MCF 10A (cell line): ENCODE measurements around the gene PIANP. TPM values are rescaled to one million over a fixed set of nuclear protein-coding genes. Genes with fewer than 3 reads are reported as not detected.

Experiments used
- BruUV-seq: library from RNA; stranded (reverse); fragments of 400-500 nt; replicated peaks from 2 replicates; lab custom pipeline; 2021; lab: Mats Ljungman, UMichigan
- CTCF ChIA-PET: fragments of 300-600 bp; sonication (Branson Sonifier 250); formaldehyde crosslinking; extraction: SDS; loops from one replicate; lab custom pipeline; 2021; ENCODE audit warnings: antibody characterized with exemption, inconsistent platforms; lab: Yijun Ruan, JAX
- POLR2A ChIA-PET: fragments of 300-600, 350-650 bp; sonication (Branson Sonifier 250); formaldehyde crosslinking; extraction: SDS; loops from one replicate; lab custom pipeline; 2020; ENCODE audit warnings: antibody characterized with exemption, inconsistent platforms; lab: Yijun Ruan, JAX
- DNase-seq: peaks from one replicate; pipeline ENCODE4 v3.0.0-alpha.2; 2018; ENCODE audit not compliant: unreplicated experiment
- H3K27ac Mint-ChIP-seq: one replicate; pipeline ENCODE4 v1.8.0; 2022; ENCODE audit warnings: mild to moderate bottlenecking, low read depth, mixed read lengths; ENCODE audit not compliant: unreplicated experiment
- H3K27me3 Mint-ChIP-seq: one replicate; pipeline ENCODE4 v1.8.0; 2022; ENCODE audit warnings: mixed read lengths; ENCODE audit not compliant: insufficient read depth, unreplicated experiment
- H3K36me3 Mint-ChIP-seq: one replicate; pipeline ENCODE4 v1.8.0; 2022; ENCODE audit warnings: mild to moderate bottlenecking, moderate library complexity, mixed read lengths; ENCODE audit not compliant: insufficient read depth, unreplicated experiment
- H3K4me1 Mint-ChIP-seq: one replicate; pipeline ENCODE4 v1.8.0; 2022; ENCODE audit warnings: mixed read lengths; ENCODE audit not compliant: insufficient read depth, unreplicated experiment
- H3K4me3 Mint-ChIP-seq: one replicate; pipeline ENCODE4 v1.8.0; 2022; ENCODE audit warnings: mild to moderate bottlenecking, moderate library complexity, mixed read lengths; ENCODE audit not compliant: unreplicated experiment
- H3K9me3 Mint-ChIP-seq: one replicate; pipeline ENCODE4 v1.8.0; 2022; ENCODE audit warnings: mixed read lengths; ENCODE audit not compliant: unreplicated experiment
- CTCF ChIP-seq: fragments of 200-600 bp; IDR thresholded peaks from one replicate; pipeline ENCODE4 v1.8.0; 2022; ENCODE audit warnings: antibody characterized with exemption, mild to moderate bottlenecking; ENCODE audit not compliant: unreplicated experiment
- intact Hi-C: fragments of 100-400 bp; cut with micrococcal nuclease; formaldehyde crosslinking; loops from 2 replicates; pipeline ENCODE4 v1.14.1; 2022
- total RNA-seq: library from RNA; stranded (reverse); gene quantifications from 2 replicates; pipeline ENCODE4 v1.2.3, GENCODE V29; 2022

PIANP gene
- total RNA-seq, 1 experiment from 2014 or later: not detected

- peak; percentile 100 for DNase-seq
- intact Hi-C loops: loop anchor here (1.0 kb wide), 2 partner anchors 26 to 46 kb away; partner anchors contain the start of gene ZNF384
- peaks cover 50% of the 10 kb centered on the region for H3K36me3 Mint-ChIP-seq
- peak within 1 kb of the TSS; percentile 82 for H3K4me3 Mint-ChIP-seq
- no peak for TF ChIP-seq CTCF
- peaks cover 8% of the 10 kb centered on the region for H3K4me1 Mint-ChIP-seq
- peak within 1 kb of the TSS; percentile 81 for H3K27ac Mint-ChIP-seq
- no peaks in the 10 kb centered on the region for H3K9me3 Mint-ChIP-seq
- BruUV-seq: no TSS peak
- CTCF ChIA-PET: interaction anchor here (0.6 to 1.2 kb wide), 5 partner anchors 10 to 115 kb away, joined by 3 to 5 read pairs (median 3); no protein-coding TSS in a partner anchor
- POLR2A ChIA-PET: interaction anchor here (0.6 to 2.9 kb wide), 11 partner anchors 16 to 280 kb away, joined by 3 to 48 read pairs (median 4); partner anchors contain the start of genes CDCA3, COPS7A, LPAR5 and RNU7-1
- H3K27me3 Mint-ChIP-seq: no peaks in the 10 kb centered on the region
Observed at GRCh38 chr12:6662906-6663742, 37.5 kb downstream of the PIANP start, which contains the start of gene ING4. Gene ING4, minus strand, starts transcription at chr12:6663119. Its CDS starts 18 bp downstream, at chr12:6663101.

- no peaks in the 10 kb centered on the region for H3K9me3 Mint-ChIP-seq
- H3K27me3 Mint-ChIP-seq: no peaks in the 10 kb centered on the region
- peaks cover 8% of the 10 kb centered on the region for H3K4me1 Mint-ChIP-seq
- ChIA-PET CTCF (no interaction called here), POLR2A (interaction anchor here (2.5 kb wide), 1 partner anchor 27 kb away, joined by 12 read pairs; the partner anchor contains the start of gene ZNF384)
- TF ChIP-seq CTCF: no peak
- H3K4me3 Mint-ChIP-seq: peak overlapping the region; percentile 82
- intact Hi-C loops: no loop called here
- BruUV-seq: TSS peak; percentile 34
- peak overlapping the region; percentile 81 for H3K27ac Mint-ChIP-seq
- no peak for DNase-seq
- H3K36me3 Mint-ChIP-seq: peaks cover 50% of the 10 kb centered on the region
Observed at GRCh38 chr12:6662602-6662905, 38.1 kb downstream of the PIANP start.

- no peaks in the 10 kb centered on the region for H3K4me1 Mint-ChIP-seq
- H3K27ac Mint-ChIP-seq: no peak overlapping the region
- H3K36me3 Mint-ChIP-seq: peaks cover 80% of the 10 kb centered on the region
- H3K9me3 Mint-ChIP-seq: no peaks in the 10 kb centered on the region
- intact Hi-C loops: no loop called here
- POLR2A ChIA-PET: interaction anchor here (1.1 kb wide), 1 partner anchor 12 kb away, joined by 3 read pairs; no protein-coding TSS in a partner anchor
- no peaks in the 10 kb centered on the region for H3K27me3 Mint-ChIP-seq
- BruUV-seq: no TSS peak
- TF ChIP-seq CTCF: no peak
- CTCF ChIA-PET: no interaction called here
- DNase-seq: no peak
- H3K4me3 Mint-ChIP-seq: no peak overlapping the region
Observed at GRCh38 chr12:6653987-6654386, 46.6 kb downstream of the PIANP start.

- Mint-ChIP-seq H3K27ac (no peak overlapping the region), H3K9me3 (no peaks in the 10 kb centered on the region), H3K36me3 (peaks cover 77% of the 10 kb centered on the region), H3K4me1 (no peaks in the 10 kb centered on the region), H3K27me3 (no peaks in the 10 kb centered on the region), H3K4me3 (no peak overlapping the region)
- DNase-seq: no peak
- intact Hi-C loops: no loop called here
- TF ChIP-seq CTCF: no peak
- ChIA-PET CTCF (interaction anchor here (0.5 kb wide), 1 partner anchor 16 kb away, joined by 3 read pairs; no protein-coding TSS in a partner anchor), POLR2A (interaction anchor here (1.1 kb wide), 1 partner anchor 13 kb away, joined by 3 read pairs; no protein-coding TSS in a partner anchor)
- BruUV-seq: no TSS peak
Observed at GRCh38 chr12:6653342-6653741, 47.3 kb downstream of the PIANP start.
